GM23338 (cell line): Measurements from ENCODE around the gene ITGB1BP2. TPM values are rescaled to one million over a fixed set of nuclear protein-coding genes. Genes with fewer than 3 reads are reported as not detected.
"Not testable (repeated sequence)": the region's sequence is repeated elsewhere in the genome, so short reads cannot be mapped to it uniquely, and the experiment has no call there.

Source experiments
- ATAC-seq: fragments of 200-7000 bp; cut with Tn5 transposase; 3 replicates; pipeline ENCODE4 v1.9.1; 2020
- DNase-seq: peaks from one replicate; pipeline ENCODE4 v3.0.0-alpha.2; 2015; ENCODE audit warnings: low spot score
- H2AFZ ChIP-seq: fragments of 200-600 bp; sonication (generic); 2 replicates; pipeline ENCODE4 v1.8.0; 2016; ENCODE audit warnings: antibody characterized with exemption, mild to moderate bottlenecking, moderate library complexity
- H3F3A ChIP-seq: fragments of 200-600 bp; sonication (generic); replicated peaks from 2 replicates; pipeline ENCODE4 v1.8.0; 2017; ENCODE audit warnings: antibody characterized with exemption, mixed run types, low read depth
- H3K27ac ChIP-seq: fragments of 200-600 bp; sonication (generic); 2 replicates; pipeline ENCODE4 v1.6.1; 2016; ENCODE audit warnings: low read depth
- H3K27me3 ChIP-seq: fragments of 200-600 bp; sonication (generic); 2 replicates; pipeline ENCODE4 v1.8.0; 2016; ENCODE audit warnings: mild to moderate bottlenecking, mixed run types, moderate library complexity; ENCODE audit not compliant: insufficient read depth
- H3K36me3 ChIP-seq: fragments of 200-600 bp; sonication (generic); 2 replicates; pipeline ENCODE4 v1.8.0; 2016; ENCODE audit warnings: mild to moderate bottlenecking; ENCODE audit not compliant: insufficient read depth
- H3K4me1 ChIP-seq: fragments of 200-600 bp; sonication (generic); 2 replicates; pipeline ENCODE4 v1.8.0; 2016; ENCODE audit warnings: mild to moderate bottlenecking, moderate library complexity; ENCODE audit not compliant: insufficient read depth
- H3K4me2 ChIP-seq: fragments of 200-600 bp; sonication (generic); 2 replicates; pipeline ENCODE4 v1.7.1; 2017; ENCODE audit warnings: mixed run types
- H3K4me3 ChIP-seq: fragments of 200-600 bp; sonication (generic); 2 replicates; pipeline ENCODE4 v1.6.1; 2016; ENCODE audit warnings: mixed run types
- H3K79me2 ChIP-seq: fragments of 200-600 bp; sonication (generic); replicated peaks from 2 replicates; pipeline ENCODE4 v1.8.0; 2017; ENCODE audit warnings: mild to moderate bottlenecking; ENCODE audit not compliant: insufficient read depth
- H3K9me2 ChIP-seq: fragments of 200-600 bp; sonication (generic); 2 replicates; pipeline ENCODE4 v1.8.0; 2017; ENCODE audit not compliant: insufficient read depth
- H4K20me1 ChIP-seq: fragments of 200-600 bp; sonication (generic); replicated peaks from 2 replicates; pipeline ENCODE4 v1.8.0; 2017; ENCODE audit warnings: mild to moderate bottlenecking; ENCODE audit not compliant: insufficient read depth
- H3K27ac Mint-ChIP-seq: 2 replicates; pipeline ENCODE4 v1.8.0; 2020; ENCODE audit warnings: inconsistent platforms, mild to moderate bottlenecking, moderate library complexity, mixed read lengths
- H3K27me3 Mint-ChIP-seq: 3 replicates; pipeline ENCODE4 v1.8.0; 2022; ENCODE audit warnings: low read depth, mild to moderate bottlenecking, moderate library complexity, mixed read lengths, inconsistent platforms; ENCODE audit not compliant: insufficient read depth, poor library complexity
- H3K36me3 Mint-ChIP-seq: 3 replicates; pipeline ENCODE4 v1.8.0; 2021; ENCODE audit warnings: low read depth, mild to moderate bottlenecking, inconsistent platforms, moderate library complexity, mixed read lengths
- H3K4me1 Mint-ChIP-seq: 3 replicates; pipeline ENCODE4 v1.8.0; 2020; ENCODE audit warnings: mild to moderate bottlenecking, inconsistent platforms, mixed read lengths
- H3K4me3 Mint-ChIP-seq: 3 replicates; pipeline ENCODE4 v1.8.0; 2021; ENCODE audit warnings: moderate library complexity, mild to moderate bottlenecking, inconsistent platforms, mixed read lengths
- H3K9me3 Mint-ChIP-seq: 3 replicates; pipeline ENCODE4 v1.8.0; 2020; ENCODE audit warnings: moderate library complexity, mild to moderate bottlenecking, inconsistent platforms, mixed read lengths
- CREB1 ChIP-seq: fragments of 250-450 bp; sonication (Bioruptor Pico); IDR thresholded peaks from 2 replicates; pipeline ENCODE4 v1.5.0; 2020; ENCODE audit warnings: low read depth, mild to moderate bottlenecking, moderate library complexity
- CTCF ChIP-seq, 2 experiments: fragments of 200-600 bp in 1 of 2; sonication (generic) in 1 of 2; conservative IDR thresholded peaks; 2 replicates each; pipeline versions ENCODE4 v1.5.1 to v1.6.1; 2016 to 2017; ENCODE audit warnings: antibody characterized with exemption in 2 of 2, low read depth in 2 of 2, mild to moderate bottlenecking in 2 of 2, moderate library complexity in 1 of 2
- EZH2phosphoT487 ChIP-seq: fragments of 200-600 bp; sonication (generic); IDR thresholded peaks from one replicate; pipeline ENCODE4 v1.8.1; 2018; ENCODE audit warnings: antibody characterized with exemption; ENCODE audit not compliant: unreplicated experiment
- JUNB ChIP-seq: IDR thresholded peaks from one replicate; pipeline ENCODE4 v1.6.1; 2016; ENCODE audit warnings: antibody characterized with exemption; ENCODE audit not compliant: unreplicated experiment
- NANOG ChIP-seq: IDR thresholded peaks from 2 replicates; pipeline ENCODE4 v1.6.1; 2016; ENCODE audit warnings: antibody characterized with exemption, borderline replicate concordance
- POLR2AphosphoS5 ChIP-seq: IDR thresholded peaks from 2 replicates; pipeline ENCODE4 v1.6.1; 2016; ENCODE audit warnings: antibody characterized with exemption, low read depth
- REST ChIP-seq: IDR thresholded peaks from one replicate; pipeline ENCODE4 v1.6.1; 2018; ENCODE audit warnings: antibody characterized with exemption; ENCODE audit not compliant: unreplicated experiment
- STAT1 ChIP-seq: IDR thresholded peaks from one replicate; pipeline ENCODE4 v1.6.1; 2016; ENCODE audit warnings: antibody characterized with exemption; ENCODE audit not compliant: unreplicated experiment
- ZNF114 ChIP-seq: fragments of 250-450 bp; sonication (Bioruptor Pico); IDR thresholded peaks from 2 replicates; pipeline ENCODE4 v1.5.0; 2020; ENCODE audit warnings: mild to moderate bottlenecking, moderate library complexity
- ZNF331 ChIP-seq: fragments of 250-450 bp; sonication (Bioruptor Pico); IDR thresholded peaks from 2 replicates; pipeline ENCODE4 v1.5.0; 2020; ENCODE audit warnings: low read depth, mild to moderate bottlenecking, moderate library complexity
- polyA plus RNA-seq: library from polyadenylated mRNA; unstranded; fragments of >200 nt; fragmentation: Nextera tagmentation; extraction: Ambion mirVana; gene quantifications from 2 replicates; pipeline ENCODE4 v1.2.1, GENCODE V29; 2016
- total RNA-seq: library from RNA; depleted of rRNA; stranded (reverse); fragments of >200 nt; shearing (Covaris generic); gene quantifications from 2 replicates; pipeline ENCODE4 v1.2.3, GENCODE V29; 2014
- TF ChIP-seq, protein P1 (sequence below): IDR thresholded peaks from 2 replicates; pipeline ENCODE4 v1.6.1; 2016; ENCODE audit warnings: antibody characterized with exemption

Gene ITGB1BP2
- total and polyA plus RNA-seq, 2 experiments from 2014 or later: 2.0 to 10.9 TPM

- TF ChIP-seq REST (no peak), STAT1 (no peak)
- TF ChIP-seq, protein P1, sequence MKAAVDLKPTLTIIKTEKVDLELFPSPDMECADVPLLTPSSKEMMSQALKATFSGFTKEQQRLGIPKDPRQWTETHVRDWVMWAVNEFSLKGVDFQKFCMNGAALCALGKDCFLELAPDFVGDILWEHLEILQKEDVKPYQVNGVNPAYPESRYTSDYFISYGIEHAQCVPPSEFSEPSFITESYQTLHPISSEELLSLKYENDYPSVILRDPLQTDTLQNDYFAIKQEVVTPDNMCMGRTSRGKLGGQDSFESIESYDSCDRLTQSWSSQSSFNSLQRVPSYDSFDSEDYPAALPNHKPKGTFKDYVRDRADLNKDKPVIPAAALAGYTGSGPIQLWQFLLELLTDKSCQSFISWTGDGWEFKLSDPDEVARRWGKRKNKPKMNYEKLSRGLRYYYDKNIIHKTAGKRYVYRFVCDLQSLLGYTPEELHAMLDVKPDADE: no peak
These were observed 20.2 kb downstream of the ITGB1BP2 start (continued) for GRCh38 chrX:71321731-71322130.

DNA sequence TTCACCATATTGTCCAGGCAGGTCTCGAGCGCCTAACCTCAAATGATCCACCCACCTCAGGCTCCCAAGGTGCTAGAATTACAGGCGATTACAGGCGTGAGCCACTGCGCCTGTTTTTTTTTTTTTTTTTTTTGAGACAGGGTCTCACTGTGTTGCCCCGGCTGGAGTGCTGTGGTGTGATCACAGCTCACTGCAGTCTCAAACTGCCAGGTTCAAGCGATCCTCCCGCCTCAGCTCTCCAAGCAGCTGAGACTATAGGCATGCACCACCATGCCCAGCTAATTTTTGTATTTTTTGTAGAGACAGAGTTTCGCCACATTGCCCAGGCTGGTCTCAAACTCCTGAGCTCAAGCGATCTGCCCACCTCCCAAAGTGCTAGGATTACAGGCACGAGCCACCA, 22.9 kb downstream of the ITGB1BP2 start:
- H3K4me3 ChIP-seq, DNase-seq, H3K27ac ChIP-seq, H4K20me1 ChIP-seq, H3K4me1 ChIP-seq, H3K9me2 ChIP-seq, H3K79me2 ChIP-seq, H3F3A ChIP-seq, H3K27me3 ChIP-seq, H3K27me3 Mint-ChIP-seq, H3K4me2 ChIP-seq, H3K4me1 Mint-ChIP-seq, H3K4me3 Mint-ChIP-seq, H3K36me3 ChIP-seq, H3K27ac Mint-ChIP-seq, H2AFZ ChIP-seq, ATAC-seq: not testable (repeated sequence)
- Mint-ChIP-seq H3K9me3 (peaks cover 15% of the 10 kb centered on the region; the same call in 2 of the 3 replicates), H3K36me3 (peaks cover 27% of the 10 kb centered on the region)

DNA sequence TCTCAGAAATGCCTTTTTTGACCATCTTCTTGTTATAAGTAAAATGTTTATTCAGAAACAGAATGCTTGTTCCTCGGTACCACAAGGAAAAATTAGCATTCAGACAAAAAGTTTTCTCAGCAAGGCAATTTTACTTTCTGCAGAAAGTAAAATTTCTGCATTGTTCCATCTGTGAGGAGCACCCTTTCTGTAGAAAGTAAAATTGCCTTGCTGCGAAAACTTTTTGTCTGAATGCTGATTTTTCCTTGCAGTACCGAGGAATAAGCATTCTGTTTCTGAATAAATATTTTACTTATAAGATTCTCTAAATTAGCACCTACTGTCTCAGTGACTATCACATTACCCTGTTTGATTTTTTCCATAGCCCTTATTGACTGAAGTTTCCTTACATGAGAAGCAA, 24.8 kb downstream of the ITGB1BP2 start:
- DNase-seq (no peak), ATAC-seq (no peak)
- no peak overlapping the region for H3K27ac ChIP-seq
- Mint-ChIP-seq H3K9me3 (peaks cover 15% of the 10 kb centered on the region; the same call in 2 of the 3 replicates), H3K27me3 (no peaks in the 10 kb centered on the region), H3K4me3 (no peak overlapping the region), H3K4me1 (no peaks in the 10 kb centered on the region), H3K27ac (no peak overlapping the region), H3K36me3 (peaks cover 24% of the 10 kb centered on the region)
- H3K36me3 ChIP-seq: no peaks in the 10 kb centered on the region
- no peaks in the 10 kb centered on the region for H3K79me2 ChIP-seq
- H3K4me1 ChIP-seq: no peaks in the 10 kb centered on the region
- H3K27me3 ChIP-seq: no peaks in the 10 kb centered on the region
- no peak overlapping the region for H3K4me2 ChIP-seq
- no peaks in the 10 kb centered on the region for H4K20me1 ChIP-seq
- no peaks in the 10 kb centered on the region for H3F3A ChIP-seq
- H3K4me3 ChIP-seq: no peak overlapping the region
- no peak overlapping the region for H2AFZ ChIP-seq
- H3K9me2 ChIP-seq: no peaks in the 10 kb centered on the region
- TF ChIP-seq ZNF331 (CRISPR knock-in tag): no peak
- TF ChIP-seq POLR2AphosphoS5: no peak
- no peak for TF ChIP-seq CREB1 (CRISPR knock-in tag)
- no peak for TF ChIP-seq JUNB
- TF ChIP-seq ZNF114 (CRISPR knock-in tag): no peak
- no peak for TF ChIP-seq NANOG
- no peak for TF ChIP-seq EZH2phosphoT487
- TF ChIP-seq CTCF (conservative IDR thresholded peaks at IDR 0.05; ENCODE audit: low read depth in 2 of 2): no peak
- no peak for TF ChIP-seq STAT1
- TF ChIP-seq, protein P1: no peak
